NCI-H748 (cell line): ENCODE results near the gene PRAF2.

Experiments
- DNase-seq: peaks from one replicate; lab custom pipeline; 2025; ENCODE audit not compliant: unreplicated experiment; lab: John Stamatoyannopoulos, UW

Gene PRAF2

DNA sequence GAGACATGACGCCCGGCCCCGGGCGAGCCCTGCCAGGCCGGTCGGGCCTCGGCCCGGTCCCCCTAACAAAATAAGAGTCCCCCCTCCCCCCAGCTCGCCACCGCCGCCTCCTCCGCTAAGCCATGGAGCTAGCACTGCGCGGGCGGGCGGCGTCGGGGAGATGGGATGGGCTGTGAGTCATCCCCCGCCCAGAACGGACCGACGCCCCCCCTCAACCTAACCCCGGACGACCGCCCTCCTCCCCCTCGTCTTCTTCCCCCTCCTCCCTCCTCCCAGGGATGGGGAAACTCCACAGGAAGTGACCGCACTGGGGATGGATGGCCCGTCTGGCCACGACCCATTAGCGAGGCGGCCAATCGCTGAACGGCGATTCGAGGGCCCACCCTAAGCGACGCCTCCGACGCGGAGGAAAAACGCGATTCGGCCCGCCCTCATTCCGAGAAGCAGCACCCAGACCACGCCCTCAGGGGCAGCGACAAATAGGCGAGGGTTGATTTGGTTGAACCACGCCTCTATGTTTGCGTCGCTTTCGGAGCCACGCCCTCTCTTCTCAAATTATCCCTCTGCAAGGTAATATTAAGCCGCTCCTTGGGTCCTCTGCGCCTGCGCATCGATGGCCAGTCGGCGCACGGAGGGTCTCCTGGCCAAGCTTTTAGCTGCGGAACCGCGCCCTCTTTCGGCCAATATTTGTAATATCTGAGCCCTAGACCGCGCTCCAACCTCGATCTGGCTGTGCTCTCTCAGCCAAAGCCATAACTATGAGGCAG lies 30.4 kb downstream of the PRAF2 start, which contains the start of gene TFE3:
TFE3 (minus strand) TSS at position 138 of the 767 bp plus-strand sequence; CDS start at position 7, 131 bp downstream.
- peak; percentile 99 for DNase-seq

DNA sequence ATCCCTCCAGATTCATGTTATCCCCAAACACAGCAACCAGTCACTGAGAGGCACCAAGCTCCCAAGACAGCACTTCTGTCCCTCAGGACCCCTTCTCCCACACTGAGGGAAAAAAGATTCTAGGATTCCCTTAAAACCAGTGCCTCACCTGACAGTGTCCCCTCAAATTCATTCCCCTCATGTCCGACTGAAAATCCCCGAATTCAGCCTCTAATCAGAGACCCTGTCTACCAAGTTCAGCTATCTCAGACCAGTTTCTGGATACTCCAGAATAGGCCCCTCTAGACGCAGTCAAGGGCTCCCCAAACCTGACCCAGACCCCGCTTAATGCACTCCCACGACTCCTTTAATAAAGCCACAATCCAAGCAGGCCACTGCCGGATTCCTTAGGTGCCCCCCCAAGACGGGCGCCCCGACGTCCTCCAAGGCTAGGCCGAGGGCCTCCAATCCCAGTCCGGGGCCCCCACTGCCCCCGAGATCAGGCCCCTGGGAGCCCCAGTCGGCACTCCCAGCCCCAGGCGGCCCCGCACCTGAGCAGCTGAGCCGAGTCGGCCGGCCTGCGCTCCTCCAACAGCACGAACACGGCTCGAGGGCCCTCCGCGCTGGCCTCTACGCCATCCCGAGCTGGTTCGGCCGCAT lies 31.1 kb downstream of the PRAF2 start:
- no peak for DNase-seq

DNA sequence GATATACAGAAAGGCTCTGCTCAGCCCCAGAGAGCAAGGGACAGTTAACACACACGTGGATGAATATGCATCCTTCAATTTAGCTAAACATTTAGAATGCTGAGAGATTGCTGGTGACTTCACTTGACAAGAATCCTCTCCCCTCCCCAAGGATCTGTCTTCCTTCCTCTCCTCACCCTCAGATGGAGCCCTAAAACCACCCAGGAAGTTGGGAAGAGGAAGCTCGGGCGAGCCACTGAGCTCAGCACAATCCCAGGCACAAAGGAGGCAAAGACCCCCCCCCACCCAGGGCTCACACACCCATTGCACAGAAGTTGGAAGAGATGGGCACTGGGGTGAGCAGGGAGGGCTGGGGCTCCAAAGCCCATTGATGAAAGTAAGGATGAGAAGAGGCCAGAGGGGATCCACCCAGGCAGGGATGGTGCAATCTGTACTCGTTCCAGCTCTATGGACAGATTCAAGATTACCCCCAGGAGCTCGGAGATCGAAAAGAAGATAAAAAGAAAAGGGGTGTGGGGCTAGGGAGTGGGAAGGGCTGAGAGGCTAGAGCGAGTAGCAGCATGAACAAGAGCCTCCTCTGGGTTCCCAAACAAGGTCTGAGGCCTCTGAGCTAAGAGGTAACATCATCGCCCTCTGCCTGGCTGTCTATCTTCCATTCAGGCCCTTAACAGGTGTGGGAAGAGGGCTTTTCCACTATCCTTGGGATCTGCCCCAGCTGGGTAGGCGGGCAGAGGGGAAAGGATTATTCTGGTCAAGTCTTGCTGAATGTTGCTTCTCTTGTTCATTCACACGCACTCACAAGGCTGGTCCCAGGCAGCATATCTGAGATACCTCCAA lies 31.8 kb downstream of the PRAF2 start:
- DNase-seq = peak; percentile 3

DNA sequence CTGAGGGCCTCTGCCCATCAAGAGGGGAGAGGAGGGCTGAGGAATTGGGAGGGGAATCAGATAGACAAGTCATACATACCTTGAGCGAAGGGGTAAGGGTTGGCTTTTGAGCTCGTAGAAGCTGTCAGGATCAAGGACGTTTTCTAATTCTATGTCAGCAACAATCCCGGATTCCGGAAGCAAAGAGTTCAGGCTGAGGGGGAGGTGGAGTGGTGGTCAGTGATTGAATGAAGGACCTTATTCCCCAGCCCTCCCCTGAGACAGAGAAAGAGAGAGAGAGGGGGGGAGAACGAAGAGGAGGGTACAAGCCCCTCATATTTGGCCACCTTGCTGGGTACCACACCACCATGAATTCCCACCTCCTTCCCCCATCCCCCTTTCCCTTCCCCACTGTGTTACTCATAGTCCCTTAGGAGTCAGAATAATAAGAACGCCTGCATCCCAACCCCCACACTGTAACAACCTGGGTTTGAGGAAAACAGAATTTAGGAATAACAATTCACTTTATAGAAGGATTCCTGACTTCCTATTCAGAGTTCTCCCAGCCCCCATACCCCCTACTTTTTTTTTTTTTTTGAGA lies 33.3 kb downstream of the PRAF2 start:
- no peak for DNase-seq

DNA sequence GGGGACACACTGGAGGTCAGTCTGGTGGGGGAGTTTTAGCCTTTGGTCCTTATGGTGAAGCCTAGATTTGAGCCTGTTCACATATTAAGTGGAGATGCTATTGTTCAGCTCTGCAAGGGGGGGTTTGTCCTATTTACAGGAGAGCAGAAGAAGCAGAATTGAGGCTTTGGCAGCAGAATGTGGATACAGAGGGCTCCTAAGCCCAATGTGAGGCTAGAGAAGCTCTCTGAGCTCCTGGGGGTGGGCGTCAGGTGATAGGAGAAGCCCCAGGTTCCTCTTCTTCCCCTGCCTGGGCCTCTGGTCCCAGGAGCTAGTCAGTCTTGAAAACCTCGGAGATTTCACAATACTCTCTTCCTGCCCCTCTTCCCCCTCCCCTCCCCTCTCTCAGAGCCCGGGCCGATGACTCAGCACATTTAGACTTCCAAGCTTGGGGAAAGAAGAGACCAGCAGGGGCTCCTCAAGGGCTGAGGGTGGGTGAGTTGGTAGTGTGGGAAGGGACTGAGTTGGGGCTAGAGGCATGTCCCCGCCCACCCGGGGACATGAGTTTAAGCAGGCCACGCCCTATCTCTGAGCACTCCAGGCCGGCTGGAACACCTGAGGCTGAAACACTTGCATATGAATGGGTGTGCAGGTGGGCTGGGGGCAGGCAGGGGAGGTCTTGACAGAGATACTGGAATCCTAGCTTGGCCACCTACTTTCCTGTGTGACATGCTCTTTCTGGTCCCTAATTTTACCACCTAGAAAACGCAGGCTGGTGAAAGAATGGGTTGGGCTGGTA lies 34.0 kb downstream of the PRAF2 start:
- peak; percentile 52 for DNase-seq

DNA sequence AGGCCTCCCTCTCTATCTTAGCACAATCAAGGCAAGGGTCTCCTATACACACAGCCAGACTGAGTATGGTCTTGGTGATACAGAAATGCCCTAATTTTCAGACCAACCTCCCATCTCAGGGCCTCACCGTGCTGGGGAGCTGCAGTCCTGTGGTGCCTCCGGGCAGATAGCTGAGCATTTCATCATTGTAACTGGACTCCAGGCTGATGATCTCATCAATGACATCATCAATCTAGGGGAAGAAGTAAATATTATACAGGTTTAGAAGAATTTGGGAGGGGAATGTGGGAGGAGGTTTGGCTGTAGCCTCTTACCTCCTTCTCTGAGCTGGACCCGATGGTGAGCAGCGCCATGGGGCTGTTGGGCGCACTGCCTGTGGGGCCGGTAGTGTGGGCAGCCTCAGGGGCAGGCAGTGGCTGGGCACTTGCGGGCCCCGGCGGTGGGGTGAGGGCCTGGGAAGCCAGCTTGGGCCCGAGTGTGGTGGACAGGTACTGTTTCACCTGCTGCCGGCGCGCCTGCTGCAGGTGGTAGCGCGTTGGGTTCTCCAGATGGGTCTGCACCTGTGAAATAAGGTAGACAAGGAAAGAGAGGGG lies 35.8 kb downstream of the PRAF2 start:
- no peak for DNase-seq

DNA sequence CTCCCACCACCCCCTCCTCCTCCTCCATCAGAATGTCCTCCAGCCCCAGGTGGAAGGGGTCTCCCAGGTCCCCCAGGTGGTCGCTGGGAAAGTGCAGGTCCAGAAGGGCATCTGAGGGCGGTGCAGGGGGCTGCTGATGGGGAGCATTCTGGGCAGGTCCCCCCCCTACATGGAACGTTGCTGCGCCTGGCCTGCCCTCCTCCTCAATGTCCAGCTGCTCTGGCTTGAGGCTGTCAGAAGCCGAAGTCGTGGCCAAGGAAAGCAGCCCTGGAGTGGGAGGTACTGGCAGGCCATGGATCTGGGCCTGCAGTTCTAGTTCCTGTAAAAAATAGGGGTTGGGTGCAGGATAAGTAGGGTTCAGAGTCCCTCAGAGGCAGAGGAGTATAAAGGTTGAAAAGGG lies 43.5 kb downstream of the PRAF2 start:
- DNase-seq = no peak

DNA sequence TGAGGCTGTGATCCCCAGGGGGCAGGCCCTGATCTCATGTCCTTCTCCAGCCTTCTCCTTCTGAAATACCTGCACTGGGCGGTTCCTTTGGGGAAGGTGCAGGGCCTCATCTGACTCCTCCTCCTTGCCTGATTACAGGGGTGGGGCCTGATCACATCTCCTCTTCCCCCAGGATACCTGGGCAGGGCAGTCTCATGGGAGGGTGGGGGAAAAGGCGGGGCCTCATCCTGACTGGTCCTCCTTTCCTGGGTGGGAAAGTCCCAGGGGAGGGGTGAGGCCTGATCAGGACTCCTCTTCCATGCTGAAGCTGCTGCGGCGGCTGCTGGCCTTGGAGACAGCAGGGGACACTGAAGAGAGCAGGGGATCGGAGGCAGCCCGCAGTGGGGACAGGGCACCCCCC lies 43.9 kb downstream of the PRAF2 start:
- no peak for DNase-seq
